GM21529 (cell line): ENCODE results near the gene COIL.
"Not testable (repeated sequence)": the region's sequence is repeated elsewhere in the genome, so short reads cannot be mapped to it uniquely, and the experiment has no call there.

ENCODE experiments used
- ATAC-seq: cut with Tn5 transposase; IDR thresholded peaks from one replicate; pipeline ENCODE4 v1.9.1; 2021; ENCODE audit not compliant: unreplicated experiment

The COIL gene, protein sequence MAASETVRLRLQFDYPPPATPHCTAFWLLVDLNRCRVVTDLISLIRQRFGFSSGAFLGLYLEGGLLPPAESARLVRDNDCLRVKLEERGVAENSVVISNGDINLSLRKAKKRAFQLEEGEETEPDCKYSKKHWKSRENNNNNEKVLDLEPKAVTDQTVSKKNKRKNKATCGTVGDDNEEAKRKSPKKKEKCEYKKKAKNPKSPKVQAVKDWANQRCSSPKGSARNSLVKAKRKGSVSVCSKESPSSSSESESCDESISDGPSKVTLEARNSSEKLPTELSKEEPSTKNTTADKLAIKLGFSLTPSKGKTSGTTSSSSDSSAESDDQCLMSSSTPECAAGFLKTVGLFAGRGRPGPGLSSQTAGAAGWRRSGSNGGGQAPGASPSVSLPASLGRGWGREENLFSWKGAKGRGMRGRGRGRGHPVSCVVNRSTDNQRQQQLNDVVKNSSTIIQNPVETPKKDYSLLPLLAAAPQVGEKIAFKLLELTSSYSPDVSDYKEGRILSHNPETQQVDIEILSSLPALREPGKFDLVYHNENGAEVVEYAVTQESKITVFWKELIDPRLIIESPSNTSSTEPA

DNA sequence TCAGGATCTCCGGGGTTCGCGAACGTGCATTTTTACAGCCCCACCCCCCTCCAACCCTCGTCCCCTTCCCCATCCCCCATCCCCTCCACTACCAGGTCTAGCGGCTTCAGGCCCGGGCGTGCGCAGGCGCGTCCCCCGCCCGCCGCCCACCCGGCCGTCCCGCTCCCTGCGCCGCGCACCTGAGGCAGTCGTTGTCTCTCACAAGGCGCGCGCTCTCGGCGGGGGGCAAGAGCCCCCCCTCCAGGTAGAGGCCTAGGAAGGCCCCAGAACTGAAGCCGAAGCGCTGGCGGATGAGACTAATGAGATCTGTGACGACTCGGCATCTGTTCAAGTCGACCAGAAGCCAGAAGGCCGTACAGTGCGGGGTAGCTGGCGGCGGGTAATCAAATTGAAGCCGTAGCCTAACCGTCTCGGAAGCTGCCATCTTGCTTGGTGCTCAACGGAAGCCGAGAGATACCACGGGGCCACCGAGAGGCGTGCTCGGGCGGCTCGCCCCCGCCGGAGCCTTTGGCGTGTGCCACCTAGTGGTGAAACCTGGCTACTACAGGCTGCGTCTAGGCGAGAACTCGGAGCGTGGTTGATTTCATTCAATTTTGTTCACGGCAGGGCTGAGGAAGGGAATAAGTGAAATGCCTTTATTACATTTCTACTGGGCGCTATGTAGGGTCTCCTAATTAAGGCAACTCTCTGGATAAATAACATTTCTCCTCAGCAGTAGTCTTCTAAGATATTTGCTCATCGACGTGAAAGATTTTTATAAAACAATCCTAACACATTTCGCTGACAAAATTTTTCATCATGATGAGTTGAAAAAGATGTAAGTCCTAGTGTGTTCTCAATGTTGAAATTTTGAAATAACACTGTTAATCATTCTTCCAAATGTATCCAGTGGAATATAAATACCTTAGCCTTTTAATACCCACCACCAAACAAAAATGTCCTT, at the start of gene COIL:
Gene COIL (minus strand): TSS at position 455 of the 943 bp plus-strand sequence. CDS start 31 bp downstream, at position 424.
- peak; percentile 96 for ATAC-seq

GRCh38 chr17:57010487-57010886, 49.6 kb upstream of the COIL start:
- no peak for ATAC-seq

GRCh38 chr17:57009737-57010445, 49.0 kb upstream of the COIL start:
- ATAC-seq: peak; percentile 65

DNA sequence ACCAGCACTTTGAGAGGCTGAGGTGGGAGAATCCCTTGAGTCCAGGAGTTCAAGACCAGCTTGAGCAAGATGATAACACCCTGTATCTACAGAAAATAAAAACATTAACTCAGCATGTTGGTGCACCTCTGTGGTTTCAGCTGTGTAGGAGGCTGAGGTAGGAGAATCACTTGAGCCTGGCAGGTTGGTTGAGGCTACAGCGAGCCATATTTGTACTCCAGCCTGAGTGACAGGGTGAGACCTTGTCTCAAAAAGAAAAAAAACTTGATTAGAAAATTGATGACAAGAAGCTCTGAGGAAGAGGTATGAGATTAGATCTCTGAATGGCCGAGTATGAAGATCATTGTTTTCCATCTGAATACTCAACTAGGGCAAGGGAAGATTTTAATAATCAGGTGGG, 48.1 kb upstream of the COIL start:
- no peak for ATAC-seq

DNA sequence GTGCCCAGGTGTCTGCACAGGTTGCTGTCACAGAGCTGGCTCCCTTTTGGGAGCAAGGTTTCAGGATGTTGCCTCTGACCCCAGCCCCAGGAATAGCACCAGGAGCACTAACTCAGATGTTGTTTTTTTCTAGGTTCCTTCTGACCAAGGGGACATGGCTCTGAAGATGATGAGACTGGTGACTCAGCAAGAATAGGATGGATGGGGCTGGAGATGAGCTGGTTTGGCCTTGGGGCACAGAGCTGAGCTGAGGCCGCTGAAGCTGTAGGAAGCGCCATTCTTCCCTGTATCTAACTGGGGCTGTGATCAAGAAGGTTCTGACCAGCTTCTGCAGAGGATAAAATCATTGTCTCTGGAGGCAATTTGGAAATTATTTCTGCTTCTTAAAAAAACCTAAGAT, 45.2 kb upstream of the COIL start:
- ATAC-seq: no peak

DNA sequence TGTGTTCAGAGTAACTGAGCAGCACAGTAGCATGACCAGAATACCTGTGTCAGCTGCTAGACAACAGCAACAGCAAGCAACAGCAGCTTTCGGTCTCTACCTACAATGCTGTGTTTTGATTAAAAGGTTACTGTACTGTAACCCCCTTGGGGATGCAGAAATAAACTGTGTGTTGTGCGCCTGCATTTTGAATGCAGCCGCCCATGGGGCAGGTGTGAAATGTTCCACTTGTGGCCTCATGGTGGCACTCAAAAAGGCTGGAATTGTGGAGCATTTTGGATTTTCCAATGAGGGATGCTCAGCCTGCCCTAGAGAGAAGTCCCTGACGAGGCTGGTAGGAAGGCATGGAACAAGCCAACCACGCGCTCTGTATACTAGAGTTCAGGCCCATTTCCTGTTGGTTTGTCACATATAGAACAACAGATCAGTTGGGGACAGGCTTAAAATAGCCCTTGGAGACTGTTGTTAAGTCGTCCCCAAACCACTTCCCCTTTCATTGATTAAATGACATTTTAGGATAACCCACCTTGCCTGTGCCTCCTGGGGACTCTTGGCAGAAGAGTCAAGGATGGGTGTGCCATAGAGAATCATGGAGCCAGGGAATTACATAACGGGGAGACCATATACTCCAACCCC, 44.2 kb upstream of the COIL start:
- ATAC-seq: peak; percentile 84

- no peak for ATAC-seq
Observed at GRCh38 chr17:57002904-57003303, 42.1 kb upstream of the COIL start.

DNA sequence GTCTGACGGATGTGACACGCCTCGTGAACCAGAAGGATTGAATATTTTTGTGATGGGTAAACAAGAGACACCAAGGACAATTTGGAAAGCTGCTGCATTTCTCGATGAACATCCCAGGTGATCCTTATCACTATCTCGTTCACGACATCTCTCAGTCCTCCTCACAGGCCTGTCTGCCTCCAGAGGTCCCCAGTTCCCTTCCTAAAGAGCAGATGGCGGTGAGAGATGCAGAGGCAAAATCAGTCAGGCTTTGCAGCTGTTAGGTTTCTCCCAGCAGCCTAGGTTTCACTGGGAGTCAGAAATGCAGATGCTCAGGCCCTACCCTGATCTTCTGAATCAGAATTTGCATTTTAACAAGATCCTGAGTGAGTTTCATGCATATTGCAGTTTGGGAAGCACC, 40.7 kb upstream of the COIL start:
- no peak for ATAC-seq

GRCh38 chr17:56997313-56997712, 36.5 kb upstream of the COIL start:
- no peak for ATAC-seq

DNA sequence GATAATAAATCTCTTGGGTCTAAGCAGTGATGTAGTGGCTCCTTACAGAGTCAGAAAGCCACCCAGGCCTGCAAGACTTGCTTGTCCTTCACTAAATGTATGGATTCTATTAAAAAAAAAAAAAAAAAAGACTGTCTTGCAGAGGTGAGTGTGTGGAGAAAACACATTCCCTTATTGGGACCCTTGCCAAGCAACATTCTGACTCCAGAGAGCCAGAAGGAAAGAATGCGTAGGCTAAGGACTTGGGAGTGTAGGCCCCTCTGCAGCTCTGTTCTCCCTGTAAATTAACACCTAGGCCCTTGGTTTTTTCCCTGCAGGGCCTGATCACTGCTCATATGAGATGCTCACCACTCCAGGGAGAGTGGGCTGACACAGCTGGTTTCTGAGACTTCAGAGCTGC, 34.9 kb upstream of the COIL start:
- no peak for ATAC-seq

- no peak for ATAC-seq
Observed at GRCh38 chr17:56994009-56994792, 33.4 kb upstream of the COIL start.

DNA sequence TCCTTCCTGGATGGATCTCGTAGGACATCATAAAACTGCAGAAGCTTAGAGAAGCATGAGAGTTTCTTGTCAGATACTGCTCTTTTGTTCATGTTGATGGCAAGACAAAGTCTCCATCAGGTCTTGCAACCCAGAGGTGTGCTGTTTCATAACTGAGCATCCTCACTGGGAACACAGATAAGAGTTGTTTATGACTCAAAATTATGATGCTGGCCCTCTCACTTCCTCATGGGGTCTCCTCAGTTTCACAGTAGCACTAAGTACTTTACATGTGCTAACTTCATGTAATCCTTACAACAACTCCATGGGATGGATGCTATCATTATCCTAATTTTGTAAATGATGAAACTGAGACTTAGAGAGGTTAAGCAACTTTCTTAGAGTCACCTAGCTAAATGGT, 31.5 kb upstream of the COIL start:
- ATAC-seq: no peak

DNA sequence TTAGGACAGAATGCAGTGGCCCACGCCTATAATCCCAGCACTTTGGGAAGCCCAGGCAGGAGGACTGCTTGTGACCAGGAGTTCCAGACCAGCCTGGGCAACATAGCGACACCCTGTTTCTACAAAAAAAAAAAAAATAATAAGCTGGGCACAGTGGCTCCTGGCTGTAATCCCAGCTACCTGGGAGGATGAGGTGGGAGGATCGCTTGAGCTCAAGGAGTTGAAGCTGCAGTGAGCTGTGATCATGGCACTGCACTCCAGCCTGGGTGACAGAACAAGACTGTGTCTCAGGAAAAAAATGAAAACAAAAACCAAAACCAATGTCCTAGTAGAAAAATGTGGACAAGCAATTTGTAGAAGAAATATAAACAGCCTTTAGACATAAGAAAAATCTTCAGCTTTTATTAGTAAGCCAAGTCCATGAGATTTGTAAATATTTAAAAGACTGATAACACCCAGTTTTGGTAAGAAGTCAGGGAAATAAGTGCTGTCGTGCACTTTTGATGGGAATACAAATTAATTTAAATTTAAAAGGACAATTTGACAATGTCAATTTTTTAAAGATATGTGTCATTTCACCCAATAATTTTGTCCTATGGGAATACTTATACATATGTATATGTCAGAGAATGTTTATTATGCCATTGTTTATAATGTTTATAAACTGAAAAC, 28.2 kb upstream of the COIL start:
- ATAC-seq: no peak

DNA sequence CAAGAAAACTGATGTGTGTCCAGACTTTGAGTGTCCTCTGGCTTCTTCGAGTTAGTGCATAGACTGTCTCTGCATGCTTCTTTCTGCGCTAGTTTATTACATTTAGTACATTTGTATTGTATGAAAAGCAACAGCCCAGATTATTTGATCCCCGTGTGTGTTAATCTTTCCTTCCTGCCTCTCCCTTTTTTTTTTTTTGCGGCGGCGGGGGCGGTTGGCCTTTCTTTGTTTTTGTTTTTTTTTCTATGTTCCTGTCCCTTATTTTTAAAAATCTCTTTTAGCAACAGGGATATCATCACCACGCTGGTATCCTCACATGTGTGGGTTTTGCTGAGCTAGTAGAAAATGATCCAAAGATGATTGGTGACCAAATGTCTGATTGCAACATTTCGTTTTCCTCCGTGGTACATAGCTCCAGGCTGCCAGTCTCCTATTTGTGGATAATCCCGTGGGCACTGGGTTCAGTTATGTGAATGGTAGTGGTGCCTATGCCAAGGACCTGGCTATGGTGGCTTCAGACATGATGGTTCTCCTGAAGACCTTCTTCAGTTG, 26.5 kb upstream of the COIL start:
- ATAC-seq: no peak

DNA sequence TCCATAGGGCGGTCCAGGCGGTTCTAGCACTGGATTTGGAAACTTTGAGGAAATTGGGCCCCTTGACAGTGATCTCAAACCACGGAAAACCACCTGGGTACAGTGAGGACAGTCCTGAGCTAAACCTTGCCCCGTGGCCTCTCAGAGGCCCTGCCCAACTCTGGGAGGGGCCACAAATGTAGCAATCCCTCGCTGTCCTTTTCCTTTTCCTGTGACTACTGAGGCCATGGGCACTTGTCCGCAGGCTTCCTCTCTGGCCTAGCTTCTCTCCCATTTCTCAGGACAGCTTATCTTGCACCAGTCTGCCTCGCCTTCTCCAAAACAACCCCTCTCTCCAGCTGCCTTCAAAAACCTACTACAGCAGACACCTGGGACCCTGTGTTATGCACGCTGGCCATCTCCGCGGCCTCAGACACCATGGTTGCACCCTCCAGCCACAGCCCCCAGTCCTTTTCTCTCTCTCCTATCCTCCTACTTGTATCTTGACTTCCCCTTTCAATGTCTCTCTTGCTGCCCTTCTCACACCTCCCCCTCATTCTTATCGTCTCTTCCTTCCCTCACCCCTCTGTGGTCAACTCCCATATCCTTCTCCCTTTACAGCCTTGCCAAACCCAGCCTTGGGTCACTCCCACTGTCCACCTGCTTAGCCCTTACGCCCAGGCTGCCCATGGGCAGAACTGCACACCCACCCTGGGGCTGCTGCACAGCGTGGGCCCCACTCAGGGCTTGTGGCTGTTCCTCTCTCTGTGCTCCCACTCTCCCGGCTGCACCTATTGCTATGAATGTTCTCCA, 24.7 kb upstream of the COIL start:
- no peak for ATAC-seq

- ATAC-seq: no peak
Observed at GRCh38 chr17:56983366-56983765, 22.5 kb upstream of the COIL start.

DNA sequence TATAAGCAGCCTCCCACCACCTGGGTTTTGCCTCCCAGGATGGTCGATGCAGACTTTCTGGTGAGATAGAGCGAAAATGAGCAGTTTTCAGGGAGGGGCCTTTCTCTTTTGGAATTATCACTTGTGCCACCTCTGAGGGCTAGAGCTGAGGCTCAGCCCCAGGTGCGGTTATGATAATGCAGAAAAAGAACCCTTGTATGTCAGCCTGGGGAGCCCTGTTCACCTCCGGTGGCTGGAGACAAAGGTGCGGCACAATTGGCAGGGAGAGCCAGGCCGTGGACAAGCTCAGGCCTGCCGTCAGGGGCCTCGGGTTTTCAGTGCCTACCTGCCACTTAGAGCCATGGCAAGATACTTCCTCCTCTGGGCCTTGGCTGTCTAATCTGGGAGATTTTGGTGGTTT, 21.5 kb upstream of the COIL start:
- no peak for ATAC-seq

DNA sequence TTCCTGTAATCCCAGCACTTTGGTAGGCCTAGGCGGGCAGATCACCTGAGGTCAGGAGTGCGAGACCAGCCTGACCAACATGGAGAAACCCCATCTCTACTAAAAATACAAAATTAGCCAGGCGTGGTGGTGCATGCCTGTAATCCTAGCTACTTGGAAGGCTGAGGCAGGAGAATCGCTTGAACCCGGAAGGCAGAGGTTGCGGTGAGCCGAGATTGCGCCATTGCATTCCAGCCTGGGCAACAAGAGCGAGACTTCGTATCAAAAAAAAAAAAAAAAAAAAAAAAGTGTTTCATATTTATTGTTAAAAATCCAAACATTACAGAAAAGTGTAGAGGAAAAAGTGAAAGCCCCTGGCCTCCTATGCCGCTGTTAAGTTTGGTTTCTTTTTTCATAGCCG, 19.7 kb upstream of the COIL start:
- not testable (repeated sequence) for ATAC-seq
